NCI-H146 treated with DMSO at 0.1 percent for 48 hours (cell line): ENCODE data around the gene MDGA2.
"Not testable (repeated sequence)": the region's sequence is repeated elsewhere in the genome, so short reads cannot be mapped to it uniquely, and the experiment has no call there.

ENCODE experiments used
- DNase-seq: peaks from one replicate; lab custom pipeline; 2025; ENCODE audit not compliant: unreplicated experiment; lab: John Stamatoyannopoulos, UW

Gene MDGA2

GRCh38 chr14:47345016-47345415 is 330.4 kb downstream of the MDGA2 start:
- no peak for DNase-seq

GRCh38 chr14:47332939-47333338 is 342.5 kb downstream of the MDGA2 start:
- no peak for DNase-seq

- DNase-seq, result no peak
Observed at GRCh38 chr14:47332106-47332505, 343.3 kb downstream of the MDGA2 start.

- DNase-seq, result no peak
Observed at GRCh38 chr14:47328376-47328775, 347.0 kb downstream of the MDGA2 start.

GRCh38 chr14:47327336-47327735 is 348.1 kb downstream of the MDGA2 start:
- no peak for DNase-seq

- DNase-seq, result no peak
Observed at GRCh38 chr14:47322751-47323150, 352.7 kb downstream of the MDGA2 start.

- DNase-seq, result no peak
Observed at GRCh38 chr14:47302121-47302520, 373.3 kb downstream of the MDGA2 start.

- no peak for DNase-seq
Observed at GRCh38 chr14:47300796-47301195, 374.6 kb downstream of the MDGA2 start.

- no peak for DNase-seq
Observed at GRCh38 chr14:47297374-47297773, 378.0 kb downstream of the MDGA2 start.

- no peak for DNase-seq
Observed at GRCh38 chr14:47284283-47284682, 391.1 kb downstream of the MDGA2 start.

GRCh38 chr14:47281761-47282160 is 393.6 kb downstream of the MDGA2 start:
- not testable (repeated sequence) for DNase-seq

- DNase-seq, result peak; percentile 1
Observed at GRCh38 chr14:47278233-47278842, 397.1 kb downstream of the MDGA2 start.

GRCh38 chr14:47277703-47278102 is 397.7 kb downstream of the MDGA2 start:
- no peak for DNase-seq

GRCh38 chr14:47276931-47277330 is 398.5 kb downstream of the MDGA2 start:
- no peak for DNase-seq

- no peak for DNase-seq
Observed at GRCh38 chr14:47273939-47274338, 401.5 kb downstream of the MDGA2 start.

- DNase-seq, result no peak
Observed at GRCh38 chr14:47270715-47271114, 404.7 kb downstream of the MDGA2 start.

- DNase-seq, result no peak
Observed at GRCh38 chr14:47269756-47270492, 405.5 kb downstream of the MDGA2 start.

GRCh38 chr14:47264842-47265241 is 410.6 kb downstream of the MDGA2 start:
- no peak for DNase-seq

- no peak for DNase-seq
Observed at GRCh38 chr14:47262801-47263200, 412.6 kb downstream of the MDGA2 start.

- no peak for DNase-seq
Observed at GRCh38 chr14:47261350-47261749, 414.1 kb downstream of the MDGA2 start.

- DNase-seq, result no peak
Observed at GRCh38 chr14:47259796-47260195, 415.6 kb downstream of the MDGA2 start.

GRCh38 chr14:47257013-47257412 is 418.4 kb downstream of the MDGA2 start:
- DNase-seq, result no peak

- no peak for DNase-seq
Observed at GRCh38 chr14:47252802-47253201, 422.6 kb downstream of the MDGA2 start.
